Ramos (cell line): ENCODE results near the gene ZNF593OS.

Source experiments
- in situ Hi-C: fragments of 300-500 bp; cut with MboI; formaldehyde crosslinking; loops from one replicate; pipeline ENCODE4 v1.14.3; 2022; ENCODE audit warnings: low sequenced_read_pairs; ENCODE audit not compliant: unreplicated experiment

ZNF593OS gene

DNA sequence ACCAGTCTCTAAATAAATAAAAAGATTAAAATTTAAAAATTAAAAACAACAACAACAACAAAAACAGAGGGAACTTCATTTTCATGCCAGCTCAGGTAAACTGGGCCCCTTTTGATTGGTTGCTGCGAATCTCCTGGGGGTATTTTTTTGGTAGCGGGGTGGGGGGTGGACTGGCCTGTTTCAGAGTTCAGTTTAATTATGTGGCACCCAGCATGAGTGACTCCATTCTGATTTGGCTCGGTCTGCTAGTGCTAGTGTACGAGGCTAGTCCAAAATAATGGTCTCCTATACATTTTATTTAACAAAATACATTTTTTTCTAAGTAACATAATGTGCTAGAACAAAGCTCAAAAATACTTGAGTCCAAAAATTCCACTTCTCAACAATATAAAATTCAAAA lies 41.9 kb downstream of the ZNF593OS start:
- in situ Hi-C loops, result no loop called here

DNA sequence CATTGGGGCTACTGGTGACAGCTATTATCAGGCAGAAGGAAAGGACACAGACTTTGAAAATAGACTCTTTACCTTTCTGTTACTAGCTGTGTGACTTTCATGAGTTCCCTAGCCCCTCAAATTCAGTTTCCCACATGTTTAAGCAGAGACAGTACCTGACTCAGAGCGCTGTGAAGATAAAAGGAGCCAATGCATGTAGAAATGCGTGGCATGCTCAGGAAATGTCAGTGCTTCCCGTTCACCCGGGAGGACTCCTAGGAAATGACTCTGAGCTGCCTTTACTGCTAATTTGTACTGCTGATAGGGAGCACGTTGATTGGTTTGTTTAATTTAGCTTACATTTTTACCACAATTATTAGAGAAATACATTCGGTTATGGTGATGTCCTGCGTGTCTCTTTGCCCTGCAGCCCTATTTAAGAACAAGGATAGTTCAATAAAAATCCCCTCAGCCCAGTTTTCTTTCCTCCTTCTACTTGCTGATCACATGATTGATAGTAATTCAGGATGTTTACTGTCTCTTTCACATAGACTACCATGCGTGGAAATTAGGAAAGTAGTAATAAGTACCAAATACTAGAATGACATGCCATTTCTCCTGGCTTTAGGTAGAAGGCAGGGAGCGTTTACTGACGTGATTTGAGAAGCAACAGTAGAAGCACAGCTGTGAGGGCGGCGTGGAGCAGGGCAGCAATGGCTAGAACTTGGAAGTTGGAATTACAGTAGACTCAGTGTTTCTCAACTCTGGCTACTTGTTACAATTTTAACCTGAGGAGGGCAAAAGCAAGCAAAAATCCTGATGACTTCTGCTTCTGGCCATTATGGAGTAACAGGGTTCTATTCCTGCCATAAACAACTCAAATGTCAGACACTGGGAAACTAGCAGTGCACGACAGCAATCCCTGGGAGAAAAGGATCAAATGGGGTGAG lies 44.1 kb downstream of the ZNF593OS start:
- in situ Hi-C loops, result no loop called here

DNA sequence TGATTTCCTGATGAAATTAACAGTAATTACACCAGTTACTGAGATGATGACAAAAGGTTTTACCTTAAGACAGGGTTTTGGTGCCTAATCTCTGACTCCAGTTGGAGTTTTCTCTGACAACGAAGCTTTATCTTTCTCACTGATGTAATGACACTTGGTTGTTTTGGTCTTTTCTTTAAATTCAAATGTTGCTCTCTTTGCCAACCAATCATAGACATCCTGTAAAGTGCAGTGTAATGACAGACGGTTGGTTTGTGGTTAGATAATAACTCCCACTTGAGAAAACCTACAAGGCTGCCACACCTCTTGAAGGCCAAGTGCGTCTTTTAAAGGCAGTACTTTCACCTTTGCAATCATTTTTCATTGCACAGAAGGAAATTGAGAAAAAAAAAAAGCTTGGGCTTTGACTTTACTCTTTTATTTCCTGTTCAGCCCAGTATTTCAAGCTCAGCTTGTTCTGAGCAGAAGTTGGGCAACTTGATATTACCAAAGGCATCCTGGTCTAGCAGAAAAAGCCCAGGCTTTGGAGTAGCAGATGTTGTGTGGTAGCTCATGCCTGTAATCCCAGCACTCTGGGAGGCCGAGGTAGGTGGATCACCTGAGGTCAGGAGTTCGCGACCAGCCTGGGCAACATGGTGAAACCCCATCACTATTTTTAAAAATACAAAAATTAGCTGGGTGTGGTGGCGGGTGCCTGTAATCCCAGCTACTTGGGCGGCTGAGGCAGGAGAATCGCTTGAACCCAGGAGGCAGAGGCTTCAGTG lies 45.1 kb downstream of the ZNF593OS start:
- in situ Hi-C loops, result no loop called here

DNA sequence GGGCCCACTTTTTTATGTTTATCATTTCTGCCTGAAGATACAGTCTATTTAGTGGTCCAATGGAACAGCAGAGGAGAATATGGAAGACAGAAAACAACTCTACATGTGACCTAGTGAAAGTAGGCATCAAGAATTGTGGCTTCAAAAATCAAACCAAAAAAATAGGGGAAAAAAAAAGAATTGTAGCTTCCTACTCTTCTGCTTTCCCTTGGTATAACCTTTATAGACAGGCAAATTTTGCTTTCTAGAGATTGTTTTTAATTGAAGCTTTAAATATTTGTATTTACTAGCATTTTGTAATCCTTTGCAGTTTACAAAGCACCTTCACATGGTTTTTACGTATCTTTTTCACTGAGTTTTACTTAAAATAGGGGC lies 45.7 kb downstream of the ZNF593OS start:
- in situ Hi-C loops, result no loop called here

DNA sequence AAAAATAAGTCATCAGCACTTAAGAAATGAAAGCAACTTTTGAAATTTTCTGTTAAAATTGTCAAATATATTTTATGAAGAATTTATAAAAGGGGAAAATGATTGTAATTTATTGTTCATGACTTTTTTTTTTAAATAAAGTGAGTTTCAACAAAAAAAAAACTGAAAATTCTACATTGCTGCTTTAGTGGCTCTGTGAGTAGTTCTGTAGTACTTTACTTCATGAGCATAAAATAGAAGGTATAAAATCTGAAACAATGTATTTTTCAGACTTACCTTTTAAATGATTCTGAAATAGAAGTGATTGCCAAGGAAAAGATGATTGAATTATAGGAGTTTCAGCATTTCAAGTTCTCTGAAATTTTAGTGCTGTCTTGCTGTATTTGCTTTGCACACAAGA lies 46.2 kb downstream of the ZNF593OS start:
- in situ Hi-C loops, result no loop called here

DNA sequence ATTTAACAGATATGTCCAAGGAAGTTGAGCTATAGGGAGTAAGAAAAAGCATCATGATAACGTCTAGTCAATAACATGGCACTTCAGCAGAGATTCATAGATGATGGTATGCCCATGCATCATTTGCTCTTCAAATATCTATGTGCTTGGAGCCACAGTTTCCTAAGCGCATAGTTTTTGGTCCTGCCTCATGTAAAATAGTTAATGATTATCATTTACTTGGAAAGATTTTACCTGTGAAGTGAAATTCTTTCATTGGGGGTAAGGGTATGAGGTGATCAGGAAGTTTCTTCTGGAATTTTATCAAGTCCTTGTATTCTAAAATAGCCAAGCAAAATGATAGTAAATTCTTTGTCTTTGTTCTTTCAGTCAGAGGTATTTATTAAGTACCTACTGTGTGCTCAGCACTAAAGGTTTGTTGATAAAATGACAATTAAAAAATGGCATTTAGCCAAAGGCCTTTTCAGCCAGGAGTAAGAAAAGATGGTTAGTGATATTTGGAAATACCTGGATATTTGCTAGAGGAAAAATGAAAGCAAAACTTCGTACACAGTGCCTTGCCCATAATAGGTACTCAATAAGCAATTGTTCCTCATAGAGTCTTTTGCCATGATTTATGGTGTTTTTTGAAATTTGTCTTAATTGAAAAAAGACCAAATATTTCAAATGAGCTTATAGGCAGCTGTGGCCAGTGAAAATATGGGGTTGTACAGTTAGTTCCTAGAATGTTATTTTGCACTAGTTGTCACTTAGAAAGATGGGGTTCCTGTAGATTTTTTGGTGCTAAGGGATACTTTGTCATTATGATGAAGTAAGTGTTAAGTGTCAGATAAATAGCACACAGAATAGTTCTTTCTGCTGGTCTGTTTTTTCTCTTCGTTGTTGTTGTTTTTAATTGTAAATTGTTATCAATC lies 47.0 kb downstream of the ZNF593OS start:
- in situ Hi-C loops, result no loop called here

DNA sequence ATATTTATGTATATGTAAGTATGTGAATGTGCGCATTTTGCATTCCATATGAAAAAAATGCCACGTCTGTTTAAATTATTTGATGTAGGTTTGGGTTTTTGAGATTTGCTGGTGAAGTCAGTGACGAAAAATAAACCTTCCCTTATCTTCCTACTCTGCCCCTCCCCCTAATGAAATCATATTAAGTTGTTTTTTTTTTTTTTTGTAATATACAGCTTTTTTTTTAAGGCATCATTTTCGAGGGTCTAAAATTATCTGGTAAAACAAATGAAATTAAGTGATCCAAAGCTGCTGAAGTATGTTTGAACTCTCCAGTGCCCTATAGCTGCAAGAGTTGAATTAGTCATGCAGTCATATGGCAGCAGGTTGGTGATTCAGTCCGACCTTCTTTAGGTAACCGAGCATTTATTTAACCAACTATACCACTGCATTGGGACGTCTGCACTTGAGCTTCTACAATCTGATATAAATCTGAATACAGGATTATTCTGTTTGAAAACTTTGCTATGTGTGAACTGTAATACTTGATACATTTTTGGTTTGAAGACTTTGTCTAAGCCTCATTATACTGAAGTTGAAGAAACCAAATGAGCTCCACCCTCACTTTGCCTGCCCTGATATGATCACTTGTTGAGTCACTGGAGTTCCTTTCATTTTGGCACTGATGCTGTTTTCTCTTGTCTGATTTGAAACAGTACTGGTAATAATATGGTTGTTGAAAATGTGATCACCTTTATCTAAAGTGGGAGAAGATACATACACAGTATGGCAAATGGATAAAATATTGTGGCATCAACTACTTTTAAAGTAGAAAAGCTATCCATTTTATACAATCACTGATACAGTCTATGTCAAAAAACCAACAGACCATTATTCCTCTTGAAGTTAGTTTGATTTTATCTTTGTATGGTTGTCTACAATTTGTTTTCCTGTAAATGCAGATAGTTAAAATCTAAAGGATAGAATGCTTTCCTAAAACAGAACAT lies 48.4 kb downstream of the ZNF593OS start:
- in situ Hi-C loops, result no loop called here

DNA sequence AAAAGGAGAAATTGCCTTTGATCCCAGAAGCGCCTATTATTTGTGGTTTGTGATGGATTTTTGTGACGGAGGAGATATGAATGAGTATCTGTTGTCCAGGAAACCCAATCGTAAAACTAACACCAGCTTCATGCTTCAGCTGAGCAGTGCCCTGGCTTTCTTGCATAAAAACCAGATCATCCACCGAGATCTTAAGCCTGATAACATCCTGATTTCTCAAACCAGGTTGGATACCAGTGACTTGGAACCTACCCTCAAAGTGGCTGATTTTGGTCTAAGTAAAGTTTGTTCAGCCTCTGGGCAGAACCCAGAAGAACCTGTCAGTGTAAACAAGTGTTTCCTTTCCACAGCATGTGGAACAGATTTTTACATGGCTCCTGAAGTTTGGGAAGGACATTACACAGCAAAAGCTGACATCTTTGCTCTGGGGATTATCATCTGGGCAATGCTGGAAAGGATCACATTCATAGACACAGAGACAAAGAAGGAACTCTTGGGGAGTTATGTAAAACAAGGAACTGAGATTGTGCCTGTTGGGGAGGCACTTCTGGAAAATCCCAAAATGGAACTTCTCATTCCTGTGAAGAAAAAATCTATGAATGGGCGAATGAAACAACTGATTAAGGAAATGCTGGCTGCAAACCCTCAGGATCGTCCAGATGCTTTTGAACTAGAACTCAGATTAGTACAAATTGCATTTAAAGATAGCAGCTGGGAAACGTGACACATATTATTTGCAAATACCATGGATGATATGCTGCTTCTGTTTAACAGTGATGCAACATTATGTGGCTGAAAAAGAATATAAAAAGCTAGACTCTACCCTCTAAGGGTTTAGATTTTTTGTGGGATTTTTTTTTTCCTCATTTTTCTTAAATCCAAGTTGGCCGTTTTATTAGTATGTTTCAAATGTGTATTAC lies 49.5 kb downstream of the ZNF593OS start:
- in situ Hi-C loops, result no loop called here

DNA sequence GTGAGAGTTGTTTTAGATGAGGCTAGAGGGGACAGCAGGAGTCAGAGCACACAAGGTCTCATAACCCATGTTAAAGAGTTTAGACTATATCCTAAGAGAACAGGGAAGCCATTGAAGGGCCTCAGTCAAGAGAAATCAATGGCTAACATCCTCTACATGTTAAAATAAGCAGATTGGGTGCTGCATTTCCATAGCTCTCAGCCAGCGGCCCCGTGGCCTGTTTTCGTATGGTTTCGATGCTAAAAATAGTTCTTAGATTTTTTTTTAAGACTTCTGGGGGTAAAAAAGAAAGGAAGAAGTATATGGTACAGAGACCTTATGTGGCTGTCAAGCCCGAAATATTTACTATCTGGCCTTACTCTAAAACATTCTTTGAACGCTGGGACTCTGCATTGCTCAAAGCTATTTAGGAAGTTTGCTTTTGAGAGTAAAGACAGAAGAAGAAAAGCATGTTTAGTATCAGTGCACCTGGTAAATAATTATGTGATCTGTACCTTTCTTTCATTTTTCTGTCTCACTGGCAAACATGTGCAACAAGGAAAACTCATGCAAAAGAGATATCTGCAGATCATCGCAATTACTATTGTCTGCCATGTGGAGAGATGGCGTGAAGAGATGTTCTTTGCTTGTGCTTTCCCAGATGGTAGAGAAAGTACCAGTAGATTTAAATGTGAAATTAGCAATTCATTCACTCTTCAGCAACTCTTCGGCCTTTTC lies 51.6 kb downstream of the ZNF593OS start:
- in situ Hi-C loops, result no loop called here
